Smooth muscle cell (in vitro differentiated cells): Measurements from ENCODE around the gene NOC2L. TPM values are rescaled to one million over a fixed set of nuclear protein-coding genes. Genes with fewer than 3 reads are reported as not detected.

Experiments
- DNase-seq: peaks from one replicate; lab custom pipeline; 2025; ENCODE audit not compliant: unreplicated experiment; lab: John Stamatoyannopoulos, UW
- H2AFZ ChIP-seq: fragments of 200-600 bp; sonication (generic); 2 replicates; pipeline ENCODE4 v1.6.0; 2016; ENCODE audit warnings: antibody characterized with exemption, low read depth, mild to moderate bottlenecking
- H3F3A ChIP-seq: fragments of 200-600 bp; sonication (generic); 2 replicates; pipeline ENCODE4 v1.6.0; 2017; ENCODE audit warnings: antibody characterized with exemption, low read depth
- H3K27ac ChIP-seq: fragments of 200-600 bp; sonication (generic); 2 replicates; pipeline ENCODE4 v1.5.1; 2016; ENCODE audit warnings: low read depth, mild to moderate bottlenecking
- H3K27me3 ChIP-seq: fragments of 200-600 bp; sonication (generic); 2 replicates; pipeline ENCODE4 v1.6.1; 2016; ENCODE audit warnings: low read depth, mild to moderate bottlenecking
- H3K36me3 ChIP-seq: fragments of 200-600 bp; sonication (generic); 2 replicates; pipeline ENCODE4 v1.5.1; 2016; ENCODE audit warnings: low read depth
- H3K4me1 ChIP-seq: fragments of 200-600 bp; sonication (generic); 2 replicates; pipeline ENCODE4 v1.5.1; 2016; ENCODE audit warnings: low read depth
- H3K4me2 ChIP-seq: fragments of 200-600 bp; sonication (generic); 2 replicates; pipeline ENCODE4 v1.6.0; 2016; ENCODE audit warnings: mild to moderate bottlenecking
- H3K4me3 ChIP-seq: fragments of 200-600 bp; sonication (generic); 2 replicates; pipeline ENCODE4 v1.5.1; 2016; ENCODE audit warnings: mild to moderate bottlenecking
- H3K79me2 ChIP-seq: fragments of 200-600 bp; sonication (generic); 2 replicates; pipeline ENCODE4 v1.6.0; 2016; ENCODE audit warnings: low read depth, mild to moderate bottlenecking
- H3K9ac ChIP-seq: fragments of 200-600 bp; sonication (generic); 2 replicates; pipeline ENCODE4 v1.6.0; 2016; ENCODE audit warnings: low read depth
- H3K9me3 ChIP-seq: fragments of 200-600 bp; sonication (generic); replicated peaks from 2 replicates; pipeline ENCODE4 v1.5.1; 2016; ENCODE audit warnings: low read depth
- H4K20me1 ChIP-seq: fragments of 200-600 bp; sonication (generic); 2 replicates; pipeline ENCODE4 v1.6.0; 2016; ENCODE audit warnings: low read depth
- WGBS: methylation state at CpG from one replicate; pipeline ENCODE4 v1.1.7; 2016; ENCODE audit warnings: low lambda C conversion rate; 5-methylcytosine and 5-hydroxymethylcytosine counted together
- polyA plus RNA-seq: library from polyadenylated mRNA; unstranded; fragments of >200 nt; fragmentation: Nextera tagmentation; extraction: Ambion mirVana; gene quantifications from 2 replicates; pipeline ENCODE4 v1.2.1, GENCODE V29; 2016
- total RNA-seq: library from RNA; depleted of rRNA; stranded (reverse); fragments of >200 nt; gene quantifications from 2 replicates; pipeline ENCODE4 v1.2.3, GENCODE V29; 2014
- TF ChIP-seq, protein P1 (sequence below): fragments of 200-600 bp; sonication (generic); IDR thresholded peaks from 2 replicates; pipeline ENCODE4 v1.5.1; 2017; ENCODE audit warnings: borderline replicate concordance, mild to moderate bottlenecking, antibody characterized with exemption; ENCODE audit not compliant: insufficient read depth, poor library complexity, severe bottlenecking

Gene NOC2L
- total and polyA plus RNA-seq, 2 experiments from 2014 or later: 38.9 to 64.0 TPM

DNA sequence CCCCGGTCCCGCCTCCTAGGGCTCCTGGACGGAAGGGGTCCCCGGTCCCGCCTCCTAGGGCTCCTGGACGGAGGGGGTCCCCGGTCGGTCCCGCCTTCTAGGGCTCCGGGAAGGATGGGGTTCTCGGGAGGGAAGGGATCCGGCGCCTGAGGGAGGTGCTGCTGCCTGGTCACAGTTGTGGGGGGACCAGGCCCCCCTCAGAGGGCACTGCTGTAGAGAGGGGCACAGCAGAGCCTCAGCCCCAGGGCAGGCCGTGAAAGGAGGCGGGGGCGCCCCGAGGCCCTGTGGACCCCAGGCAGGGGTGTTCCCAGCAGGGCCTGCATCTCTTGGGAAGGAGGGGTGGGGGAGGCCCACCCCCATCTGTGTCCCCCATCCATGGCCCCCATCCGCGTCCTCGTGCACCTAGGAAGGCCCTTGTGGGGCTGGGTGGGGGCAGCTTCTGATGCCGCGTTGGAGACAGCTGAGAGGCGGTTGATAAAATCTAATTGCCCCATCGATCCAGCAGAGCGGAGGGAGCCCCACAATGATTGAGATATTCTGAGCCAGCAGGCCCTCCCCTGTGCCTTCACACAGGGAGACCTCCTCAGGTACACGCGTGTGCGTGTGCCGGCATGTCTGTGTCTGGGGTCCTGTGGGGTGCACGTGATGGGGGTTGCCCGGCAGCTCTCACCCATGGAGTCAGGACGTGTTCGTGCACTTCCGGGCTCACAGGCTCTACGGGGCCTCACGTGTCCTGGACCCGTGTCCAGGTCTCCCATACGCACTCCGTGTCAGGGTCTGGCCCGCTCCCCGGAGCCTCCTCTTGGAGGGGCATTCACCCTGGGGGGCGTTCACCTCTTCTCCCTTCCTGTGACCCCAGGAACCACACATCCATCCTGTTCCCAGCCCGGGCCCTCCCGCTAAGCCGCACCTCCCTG lies 22.4 kb downstream of the NOC2L start:
- Histone ChIP-seq H3K9ac (no peak overlapping the region), H2AFZ (no peak overlapping the region), H3K79me2 (no peaks in the 10 kb centered on the region), H3K27ac (no peak overlapping the region), H3F3A (peaks cover 6% of the 10 kb centered on the region), H3K4me2 (peak overlapping the region; percentile 58), H3K4me3 (no peak overlapping the region), H3K4me1 (peaks cover 32% of the 10 kb centered on the region), H3K27me3 (no peaks in the 10 kb centered on the region), H3K9me3 (no peaks in the 10 kb centered on the region), H3K36me3 (no peaks in the 10 kb centered on the region), H4K20me1 (peaks cover 16% of the 10 kb centered on the region)
- TF ChIP-seq, protein P1, sequence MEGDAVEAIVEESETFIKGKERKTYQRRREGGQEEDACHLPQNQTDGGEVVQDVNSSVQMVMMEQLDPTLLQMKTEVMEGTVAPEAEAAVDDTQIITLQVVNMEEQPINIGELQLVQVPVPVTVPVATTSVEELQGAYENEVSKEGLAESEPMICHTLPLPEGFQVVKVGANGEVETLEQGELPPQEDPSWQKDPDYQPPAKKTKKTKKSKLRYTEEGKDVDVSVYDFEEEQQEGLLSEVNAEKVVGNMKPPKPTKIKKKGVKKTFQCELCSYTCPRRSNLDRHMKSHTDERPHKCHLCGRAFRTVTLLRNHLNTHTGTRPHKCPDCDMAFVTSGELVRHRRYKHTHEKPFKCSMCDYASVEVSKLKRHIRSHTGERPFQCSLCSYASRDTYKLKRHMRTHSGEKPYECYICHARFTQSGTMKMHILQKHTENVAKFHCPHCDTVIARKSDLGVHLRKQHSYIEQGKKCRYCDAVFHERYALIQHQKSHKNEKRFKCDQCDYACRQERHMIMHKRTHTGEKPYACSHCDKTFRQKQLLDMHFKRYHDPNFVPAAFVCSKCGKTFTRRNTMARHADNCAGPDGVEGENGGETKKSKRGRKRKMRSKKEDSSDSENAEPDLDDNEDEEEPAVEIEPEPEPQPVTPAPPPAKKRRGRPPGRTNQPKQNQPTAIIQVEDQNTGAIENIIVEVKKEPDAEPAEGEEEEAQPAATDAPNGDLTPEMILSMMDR: no peak
- WGBS: 90% methylated on average over 35 of the region's 45 CpGs
- no peak for DNase-seq

DNA sequence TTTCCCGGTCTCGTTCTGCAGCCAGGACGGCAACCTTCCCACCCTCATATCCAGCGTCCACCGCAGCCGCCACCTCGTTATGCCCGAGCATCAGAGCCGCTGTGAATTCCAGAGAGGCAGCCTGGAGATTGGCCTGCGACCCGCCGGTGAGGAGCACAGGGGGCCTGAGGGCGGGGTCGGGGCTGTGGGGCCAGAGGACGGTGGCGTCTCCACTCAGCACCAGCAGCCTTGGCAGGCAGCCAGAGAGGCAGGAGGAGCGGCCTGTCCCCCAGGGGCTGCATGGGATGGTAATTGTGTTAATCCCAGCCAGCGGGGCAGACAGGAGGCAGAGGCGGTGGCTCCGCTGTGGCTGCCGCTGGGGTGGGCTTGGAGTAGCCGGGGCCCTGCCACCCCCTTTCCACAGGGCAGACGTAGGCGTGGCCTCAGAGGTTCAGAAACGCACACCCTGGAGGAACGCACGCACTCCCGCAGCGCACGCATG lies 23.3 kb downstream of the NOC2L start:
- H3K9ac ChIP-seq: no peak overlapping the region
- H3F3A ChIP-seq: peaks cover 6% of the 10 kb centered on the region
- H3K4me2 ChIP-seq: peak overlapping the region; percentile 58
- no peaks in the 10 kb centered on the region for H3K36me3 ChIP-seq
- TF ChIP-seq, protein P1: no peak
- peak; percentile 15 for DNase-seq
- 12% methylated on average over 25 of the region's 30 CpGs for WGBS
- no peak overlapping the region for H3K27ac ChIP-seq
- no peaks in the 10 kb centered on the region for H3K27me3 ChIP-seq
- peaks cover 25% of the 10 kb centered on the region for H3K4me1 ChIP-seq
- no peak overlapping the region for H3K4me3 ChIP-seq
- H3K9me3 ChIP-seq: no peaks in the 10 kb centered on the region
- no peaks in the 10 kb centered on the region for H3K79me2 ChIP-seq
- H4K20me1 ChIP-seq: peaks cover 18% of the 10 kb centered on the region
- H2AFZ ChIP-seq: no peak overlapping the region

DNA sequence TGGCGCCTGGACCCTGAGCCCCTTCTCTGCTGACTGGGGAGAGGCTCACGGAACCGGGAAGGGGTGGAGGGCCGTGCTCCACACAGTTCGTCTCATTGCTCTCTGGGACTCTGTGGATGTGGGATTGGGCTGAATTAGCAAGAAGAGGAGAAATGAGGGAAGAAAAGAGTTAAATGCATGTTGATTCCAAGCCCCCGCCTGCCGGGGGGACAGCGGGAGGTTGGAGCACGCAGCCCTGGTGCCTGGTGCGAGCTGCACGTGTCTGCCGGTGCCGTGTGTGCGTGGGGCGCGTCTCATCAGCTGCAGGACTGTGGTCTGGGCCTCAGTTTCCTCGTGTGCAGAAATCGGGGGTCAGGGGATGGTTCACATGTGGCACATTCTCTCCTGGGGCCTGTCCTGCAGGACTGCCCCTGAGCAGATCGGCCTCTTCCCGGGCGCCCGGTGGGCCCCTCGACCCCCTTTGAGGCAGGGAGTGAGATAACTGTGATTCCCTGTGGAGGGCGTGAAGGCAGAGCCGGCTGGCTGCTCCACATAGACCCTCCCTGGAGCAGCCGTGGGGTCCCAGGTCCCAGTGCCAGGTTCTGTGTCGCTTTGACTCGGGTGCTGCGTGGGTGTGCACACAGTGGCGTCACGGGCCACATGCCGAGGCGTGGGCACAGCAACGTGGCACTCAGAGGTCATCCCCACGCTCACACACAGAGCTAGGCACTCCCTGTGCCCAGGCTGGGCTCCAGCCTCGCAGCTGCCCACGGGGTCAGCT lies 23.9 kb downstream of the NOC2L start:
- DNase-seq: no peak
- no peak overlapping the region for H2AFZ ChIP-seq
- TF ChIP-seq, protein P1: no peak
- no peaks in the 10 kb centered on the region for H3K27me3 ChIP-seq
- H3K4me1 ChIP-seq: peaks cover 19% of the 10 kb centered on the region
- H3K79me2 ChIP-seq: no peaks in the 10 kb centered on the region
- no peaks in the 10 kb centered on the region for H3K9me3 ChIP-seq
- H3K27ac ChIP-seq: no peak overlapping the region
- peaks cover 6% of the 10 kb centered on the region for H3F3A ChIP-seq
- H4K20me1 ChIP-seq: peaks cover 18% of the 10 kb centered on the region
- H3K4me3 ChIP-seq: no peak overlapping the region
- peak overlapping the region; percentile 58 for H3K4me2 ChIP-seq
- no peak overlapping the region for H3K9ac ChIP-seq
- WGBS: 26% methylated on average over 35 of the region's 37 CpGs
- H3K36me3 ChIP-seq: no peaks in the 10 kb centered on the region
